ENCODE measurements around the gene C2orf78. TPM values are rescaled to one million over a fixed set of nuclear protein-coding genes. Genes with fewer than 3 reads are reported as not detected.
"Not testable (repeated sequence)": the region's sequence is repeated elsewhere in the genome, so short reads cannot be mapped to it uniquely, and the experiment has no call there.

C2orf78 gene
- total and polyA plus RNA-seq, 7 donors: not detected

- Histone ChIP-seq H3K4me3 (peak within 1 kb of the TSS; percentile 63 to 97 (median 76)), H3K27me3 (no peaks in the 10 kb centered on the region), H3K36me3 (peaks cover 0 to 23% (median 3%) of the 10 kb centered on the region in 4 donors), H3K27ac (peak within 1 kb of the TSS; percentile 84 to 97 (median 88)), H3K4me1 (peaks cover 0 to 21% (median 16%) of the 10 kb centered on the region in 4 donors), H3K9me3 (no peaks in the 10 kb centered on the region)
- peak; percentile 97 for DNase-seq
- TF ChIP-seq POLR2AphosphoS5 (IDR thresholded peaks at IDR 0.05) (peak; percentile 95 to 98 (median 97)), CTCF (IDR thresholded peaks at IDR 0.05) (peak; percentile 72 to 91 (median 84)), POLR2A (IDR thresholded peaks at IDR 0.05) (peak; percentile 78 to 86), EP300 (IDR thresholded peaks at IDR 0.05) (no peak)
- WGBS, 2 donors: 0% methylated on average over 40 of the region's 40 CpGs
- intact Hi-C loops (cut with DNase I): no loop called here
Measured at GRCh38 chr2:73779467-73780236, 4.3 kb upstream of the C2orf78 start, which contains the start of gene DUSP11. DUSP11 (minus strand) TSS chr2:73780103; CDS start chr2:73779974, 129 bp downstream.

- Histone ChIP-seq H3K27me3 (no peaks in the 10 kb centered on the region), H3K4me3 (peak overlapping the region; percentile 63 to 97 (median 76)), H3K9me3 (no peaks in the 10 kb centered on the region), H3K4me1 (peaks cover 0 to 21% (median 16%) of the 10 kb centered on the region in 4 donors), H3K36me3 (peaks cover 0 to 18% (median 2%) of the 10 kb centered on the region in 4 donors), H3K27ac (peak overlapping the region; percentile 84 to 97 (median 88))
- intact Hi-C loops (cut with DNase I): no loop called here
- 1 to 5% methylated on average over 7 of the region's 7 CpGs for whole genome bisulfite sequencing, 2 donors
- TF ChIP-seq POLR2A (IDR thresholded peaks at IDR 0.05) (no peak), POLR2AphosphoS5 (IDR thresholded peaks at IDR 0.05) (no peak), EP300 (IDR thresholded peaks at IDR 0.05) (no peak), CTCF (IDR thresholded peaks at IDR 0.05) (no peak)
- no peak for DNase-seq
Measured at GRCh38 chr2:73780237-73780582, 3.8 kb upstream of the C2orf78 start.

- H3K4me3 ChIP-seq; intact Hi-C loops (cut with DNase I); H3K9me3 ChIP-seq; H3K27me3 ChIP-seq; DNase-seq; H3K36me3 ChIP-seq; H3K27ac ChIP-seq: not testable (repeated sequence)
- 82 to 84% methylated on average over 15 of the region's 15 CpGs for WGBS, 2 donors
- peaks cover 0 to 15% (median 10%) of the 10 kb centered on the region in 4 donors for H3K4me1 ChIP-seq
Measured at GRCh38 chr2:73783402-73783801, 581 bp upstream of the C2orf78 start.

- H3K27me3 ChIP-seq: no peaks in the 10 kb centered on the region
- no peak for DNase-seq
- intact Hi-C loops (cut with DNase I): no loop called here
- H3K36me3 ChIP-seq: no peaks in the 10 kb centered on the region
- H3K9me3 ChIP-seq: no peaks in the 10 kb centered on the region
- TF ChIP-seq POLR2A (IDR thresholded peaks at IDR 0.05) (no peak), POLR2AphosphoS5 (IDR thresholded peaks at IDR 0.05) (no peak), EP300 (IDR thresholded peaks at IDR 0.05) (no peak)
- H3K27ac ChIP-seq: no peak overlapping the region
- no peak overlapping the region for H3K4me3 ChIP-seq
- H3K4me1 ChIP-seq: no peaks in the 10 kb centered on the region
Measured at GRCh38 chr2:73811878-73812277, 27.9 kb downstream of the C2orf78 start.

- Histone ChIP-seq H3K27ac (no peak overlapping the region), H3K9me3 (no peaks in the 10 kb centered on the region), H3K36me3 (no peaks in the 10 kb centered on the region), H3K27me3 (no peaks in the 10 kb centered on the region), H3K4me3 (no peak overlapping the region), H3K4me1 (no peaks in the 10 kb centered on the region)
- intact Hi-C loops (cut with DNase I): no loop called here
- TF ChIP-seq CTCF (IDR thresholded peaks at IDR 0.05): no peak
- TF ChIP-seq POLR2A (IDR thresholded peaks at IDR 0.05): no peak
- TF ChIP-seq EP300 (IDR thresholded peaks at IDR 0.05): no peak
- no peak for TF ChIP-seq POLR2AphosphoS5 (IDR thresholded peaks at IDR 0.05)
- no peak for DNase-seq
Measured at GRCh38 chr2:73812635-73813034, 28.7 kb downstream of the C2orf78 start.

All from sigmoid colon (tissue), 7 donors.